Astrocyte (in vitro differentiated cells and primary cell): ENCODE measurements around the gene ONECUT3. TPM values are rescaled to one million over a fixed set of nuclear protein-coding genes. Genes with fewer than 3 reads are reported as not detected.
A peak's percentile ranks its signal among the peaks of the same experiment; 100 is the strongest.

Source experiments
- DNase-seq: peaks from one replicate; pipeline ENCODE4 v3.0.0-alpha.2; 2010; ENCODE audit warnings: low read depth
- FAIRE-seq: peaks from 2 replicates; lab custom pipeline; 2011; peaks lifted over from hg19 to GRCh38; lab: Jason Lieb, UNC
- H2AFZ ChIP-seq: 2 replicates; pipeline ENCODE4 v1.6.0; 2012; ENCODE audit warnings: low read depth, low read length, inconsistent platforms
- H3K27ac ChIP-seq: 2 replicates; pipeline ENCODE4 v1.5.1; 2011; ENCODE audit warnings: low read depth, low read length, inconsistent platforms
- H3K27me3 ChIP-seq: 2 replicates; pipeline ENCODE4 v1.6.0; 2011; ENCODE audit warnings: low read length, inconsistent platforms; ENCODE audit not compliant: insufficient read depth
- H3K36me3 ChIP-seq: 2 replicates; pipeline ENCODE4 v1.5.1; 2011; ENCODE audit warnings: low read length, inconsistent platforms; ENCODE audit not compliant: insufficient read depth
- H3K4me1 ChIP-seq: 2 replicates; pipeline ENCODE4 v1.5.1; 2011; ENCODE audit warnings: low read length, inconsistent platforms; ENCODE audit not compliant: insufficient read depth
- H3K4me2 ChIP-seq: 2 replicates; pipeline ENCODE4 v1.6.0; 2012; ENCODE audit warnings: low read length, inconsistent platforms
- H3K4me3 ChIP-seq: 2 replicates; pipeline ENCODE4 v1.5.1; 2011; ENCODE audit warnings: low read depth, mild to moderate bottlenecking, low read length, inconsistent platforms; ENCODE audit not compliant: insufficient read depth
- H3K79me2 ChIP-seq: 2 replicates; pipeline ENCODE4 v1.6.0; 2012; ENCODE audit warnings: mild to moderate bottlenecking, low read length, inconsistent platforms; ENCODE audit not compliant: insufficient read depth
- H3K9ac ChIP-seq: 2 replicates; pipeline ENCODE4 v1.6.0; 2012; ENCODE audit warnings: mild to moderate bottlenecking, low read length, inconsistent platforms
- H3K9me3 ChIP-seq: 2 replicates; pipeline ENCODE4 v1.5.1; 2012; ENCODE audit warnings: low read depth, mild to moderate bottlenecking, low read length, inconsistent platforms; ENCODE audit not compliant: insufficient read depth
- H4K20me1 ChIP-seq: 2 replicates; pipeline ENCODE4 v1.6.0; 2012; ENCODE audit warnings: low read length, inconsistent platforms; ENCODE audit not compliant: insufficient read depth
- H3K27ac Mint-ChIP-seq: one replicate; pipeline ENCODE4 v1.8.0; 2021; ENCODE audit warnings: mild to moderate bottlenecking, mixed read lengths; ENCODE audit not compliant: unreplicated experiment
- H3K27me3 Mint-ChIP-seq: one replicate; pipeline ENCODE4 v1.8.0; 2021; ENCODE audit warnings: low read depth, mixed read lengths; ENCODE audit not compliant: unreplicated experiment
- H3K36me3 Mint-ChIP-seq: one replicate; pipeline ENCODE4 v1.8.0; 2021; ENCODE audit warnings: low read depth, mixed read lengths; ENCODE audit not compliant: unreplicated experiment
- H3K4me1 Mint-ChIP-seq: one replicate; pipeline ENCODE4 v1.8.0; 2021; ENCODE audit warnings: low read depth, mixed read lengths; ENCODE audit not compliant: unreplicated experiment
- H3K4me3 Mint-ChIP-seq: one replicate; pipeline ENCODE4 v1.8.0; 2021; ENCODE audit warnings: mild to moderate bottlenecking, moderate library complexity, mixed read lengths; ENCODE audit not compliant: unreplicated experiment
- H3K9me3 Mint-ChIP-seq: one replicate; pipeline ENCODE4 v1.8.0; 2021; ENCODE audit warnings: mild to moderate bottlenecking, mixed read lengths; ENCODE audit not compliant: unreplicated experiment
- CTCF ChIP-seq: IDR thresholded peaks from 2 replicates; pipeline ENCODE4 v1.5.1; 2011; ENCODE audit warnings: low read depth, mild to moderate bottlenecking, inconsistent platforms, low read length, moderate library complexity; ENCODE audit not compliant: insufficient read depth
- EZH2 ChIP-seq: IDR thresholded peaks from 2 replicates; pipeline ENCODE4 v1.6.1; 2012; ENCODE audit warnings: mild to moderate bottlenecking, low read length, inconsistent platforms; ENCODE audit not compliant: insufficient read depth
- total RNA-seq: library from RNA; stranded (reverse); gene quantifications from 2 replicates; pipeline ENCODE4 v1.2.1, GENCODE V29; 2021

ONECUT3 gene
- total RNA-seq, 1 donor from 2014 or later = not detected

GRCh38 chr19:1766800-1767352 lies 13.6 kb downstream of the ONECUT3 start:
- no peaks in the 10 kb centered on the region for H3K36me3 ChIP-seq
- peaks cover 8% of the 10 kb centered on the region for H4K20me1 ChIP-seq
- Mint-ChIP-seq H3K4me1 (no peaks in the 10 kb centered on the region), H3K4me3 (no peak overlapping the region), H3K27me3 (peaks cover 62% of the 10 kb centered on the region), H3K9me3 (peaks cover 10% of the 10 kb centered on the region), H3K36me3 (no peaks in the 10 kb centered on the region), H3K27ac (no peak overlapping the region)
- no peak overlapping the region for H2AFZ ChIP-seq
- H3K9ac ChIP-seq = no peak overlapping the region
- FAIRE-seq = no peak
- H3K27ac ChIP-seq = no peak overlapping the region
- TF ChIP-seq CTCF (no peak), EZH2 (no peak)
- H3K4me1 ChIP-seq = no peaks in the 10 kb centered on the region
- H3K27me3 ChIP-seq = peaks cover 53% of the 10 kb centered on the region
- peaks cover 5% of the 10 kb centered on the region for H3K9me3 ChIP-seq
- no peak for DNase-seq
- H3K4me3 ChIP-seq = no peak overlapping the region
- no peak overlapping the region for H3K4me2 ChIP-seq
- no peaks in the 10 kb centered on the region for H3K79me2 ChIP-seq

DNA sequence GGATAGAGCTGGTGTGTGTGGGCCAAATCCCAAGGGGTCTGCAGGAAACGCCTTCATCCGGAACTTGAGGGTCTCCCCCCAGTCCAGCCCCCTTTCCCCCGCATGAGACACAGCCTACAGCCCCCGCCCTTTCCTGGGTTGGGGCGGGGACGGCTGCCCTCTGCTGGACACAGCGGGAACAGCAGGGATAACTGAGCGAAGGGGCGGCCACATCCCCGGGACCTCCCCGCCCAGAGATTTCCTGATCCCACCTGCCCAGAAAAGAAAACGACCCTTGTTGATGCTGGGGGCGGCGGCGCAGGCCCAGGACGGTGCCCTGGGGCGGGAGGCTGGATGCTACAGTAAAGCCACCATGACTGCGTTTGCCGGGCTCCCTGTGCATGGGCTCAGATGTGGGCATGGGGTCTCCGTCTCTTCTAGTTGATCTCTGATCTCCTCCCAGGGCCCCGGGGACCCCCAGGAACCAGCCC lies 14.2 kb downstream of the ONECUT3 start:
- H3K27me3 Mint-ChIP-seq = peaks cover 64% of the 10 kb centered on the region
- peaks cover 8% of the 10 kb centered on the region for H4K20me1 ChIP-seq
- FAIRE-seq = no peak

More for the DNA sequence above, 14.2 kb downstream of the ONECUT3 start:
- TF ChIP-seq CTCF (peak; percentile 57), EZH2 (no peak)
- Histone ChIP-seq H3K9me3 (peaks cover 5% of the 10 kb centered on the region), H3K4me1 (no peaks in the 10 kb centered on the region), H3K9ac (no peak overlapping the region), H3K4me3 (no peak overlapping the region), H3K4me2 (no peak overlapping the region), H2AFZ (no peak overlapping the region), H3K36me3 (no peaks in the 10 kb centered on the region), H3K79me2 (no peaks in the 10 kb centered on the region), H3K27me3 (peaks cover 47% of the 10 kb centered on the region), H3K27ac (no peak overlapping the region)
- DNase-seq = no peak
- Mint-ChIP-seq H3K36me3 (no peaks in the 10 kb centered on the region), H3K9me3 (peaks cover 12% of the 10 kb centered on the region), H3K4me1 (no peaks in the 10 kb centered on the region), H3K4me3 (no peak overlapping the region), H3K27ac (no peak overlapping the region)
